HG03139 (cell line): ENCODE results near the gene TTC28.
"Not testable (repeated sequence)": the region's sequence is repeated elsewhere in the genome, so short reads cannot be mapped to it uniquely, and the experiment has no call there.

Experiments
- ATAC-seq: cut with Tn5 transposase; IDR thresholded peaks from one replicate; pipeline ENCODE4 v1.9.1; 2021; ENCODE audit not compliant: unreplicated experiment

TTC28 gene

DNA sequence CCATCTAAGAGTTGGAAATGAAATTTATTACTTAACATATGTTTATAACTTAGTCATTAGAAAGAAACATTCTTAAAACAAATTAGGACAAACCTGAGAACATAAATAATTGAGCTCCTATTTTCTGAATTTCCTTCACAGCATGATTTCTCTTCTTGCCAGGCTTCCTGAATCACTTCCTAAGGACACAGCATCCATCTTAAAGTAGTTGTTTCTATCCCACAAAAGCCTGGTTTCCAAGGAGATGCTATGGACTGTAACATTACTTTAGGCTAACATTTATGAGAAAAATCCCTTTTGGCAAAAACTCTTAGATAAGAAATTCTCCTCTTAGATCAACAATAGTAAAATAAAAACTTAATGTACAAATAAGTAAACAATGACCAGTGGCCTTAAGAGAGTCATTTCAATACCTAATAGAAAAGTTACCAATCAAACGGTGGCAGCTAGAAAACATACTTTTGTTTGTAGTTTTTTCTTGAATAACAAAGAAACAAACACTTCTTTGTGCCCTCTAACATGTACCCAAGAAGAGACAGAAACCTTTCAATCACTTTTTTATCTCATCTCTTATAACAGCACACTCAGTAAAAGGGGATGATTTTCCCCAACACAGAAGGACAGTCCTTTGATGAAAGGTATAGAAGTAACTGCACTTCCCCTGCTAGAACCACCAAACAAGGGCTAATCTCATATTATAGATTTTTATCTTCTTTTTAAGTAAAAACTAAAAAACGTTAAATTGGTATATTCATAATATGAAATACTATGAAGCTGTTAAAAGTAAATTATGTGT, 74.5 kb downstream of the TTC28 start:
- ATAC-seq: no peak

- no peak for ATAC-seq
These were observed 77.7 kb downstream of the TTC28 start for GRCh38 chr22:28601915-28602314.

DNA sequence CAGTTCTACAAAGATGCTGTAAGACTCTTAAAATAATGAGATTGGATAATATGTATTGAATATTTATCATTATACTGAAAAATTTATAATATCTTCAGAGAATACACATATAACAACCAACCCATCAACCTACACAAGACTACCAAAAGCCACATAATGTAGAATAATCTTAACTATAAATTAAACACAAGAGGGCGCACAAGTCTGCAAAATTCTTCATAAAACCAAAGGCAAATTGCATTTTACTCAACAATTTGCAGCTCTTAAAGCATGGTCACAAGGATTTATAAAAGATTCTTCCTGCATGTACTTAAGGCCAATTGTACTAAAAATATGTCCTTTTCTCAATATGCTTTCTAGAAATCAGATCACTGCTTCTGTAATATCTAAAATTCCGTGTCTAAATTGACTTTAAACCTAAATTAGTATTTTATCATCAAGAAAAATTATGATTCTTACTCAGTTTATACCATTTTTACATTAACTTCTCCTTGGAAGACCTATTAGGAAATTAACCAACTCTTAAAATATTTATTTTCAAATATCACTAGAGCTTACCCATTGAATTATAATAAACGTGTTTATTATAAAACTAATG, 79.0 kb downstream of the TTC28 start:
- ATAC-seq: no peak

GRCh38 chr22:28599693-28600092, 79.9 kb downstream of the TTC28 start:
- no peak for ATAC-seq

DNA sequence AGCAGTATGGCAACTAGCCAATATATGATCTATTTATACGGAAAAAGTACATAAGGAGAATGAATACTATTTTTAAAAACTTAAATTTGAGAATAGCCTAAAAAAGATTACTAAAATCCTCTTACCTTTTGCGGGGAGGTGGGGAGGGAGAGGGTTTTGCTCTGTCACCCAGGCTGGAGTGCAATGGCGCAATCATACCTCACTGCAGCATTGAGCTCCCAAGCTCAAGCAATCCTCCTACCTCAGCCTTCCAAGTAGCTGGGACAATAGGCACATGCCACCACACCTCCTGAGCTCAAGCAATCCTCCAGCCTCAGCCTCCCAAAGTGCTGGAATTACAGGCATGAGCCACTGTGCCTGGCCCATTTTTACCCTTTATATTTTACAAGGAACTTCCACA, 82.0 kb downstream of the TTC28 start:
- no peak for ATAC-seq

DNA sequence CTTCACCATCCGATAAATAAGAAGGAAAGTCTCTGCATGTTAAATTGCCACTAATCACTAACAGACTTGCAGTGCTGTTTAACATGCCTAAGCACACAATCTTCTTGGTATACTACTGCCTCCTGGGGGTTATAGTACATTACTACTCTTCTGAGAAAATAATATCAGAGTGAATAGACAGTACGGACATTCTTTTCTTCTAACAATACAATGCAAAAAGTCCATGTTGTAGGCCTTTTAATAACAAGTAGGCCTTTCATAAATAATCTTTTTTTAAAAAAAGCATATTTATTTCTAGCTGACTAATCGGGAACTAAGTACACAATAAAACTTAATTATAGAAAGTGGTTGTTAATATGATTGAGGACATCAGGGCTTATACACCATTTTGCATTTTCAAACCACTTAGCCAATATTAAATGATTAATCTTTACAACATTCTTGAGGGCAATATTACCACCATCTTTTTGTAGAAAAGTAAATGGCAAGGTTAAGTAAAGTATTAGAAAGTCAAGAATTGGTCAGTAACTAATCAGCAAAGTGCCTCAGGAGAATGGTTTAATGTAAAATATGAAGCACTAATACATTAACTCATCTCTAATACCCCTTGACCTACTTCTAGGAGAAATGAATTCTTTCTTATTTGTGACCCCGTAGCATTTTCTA, 84.7 kb downstream of the TTC28 start:
- no peak for ATAC-seq

DNA sequence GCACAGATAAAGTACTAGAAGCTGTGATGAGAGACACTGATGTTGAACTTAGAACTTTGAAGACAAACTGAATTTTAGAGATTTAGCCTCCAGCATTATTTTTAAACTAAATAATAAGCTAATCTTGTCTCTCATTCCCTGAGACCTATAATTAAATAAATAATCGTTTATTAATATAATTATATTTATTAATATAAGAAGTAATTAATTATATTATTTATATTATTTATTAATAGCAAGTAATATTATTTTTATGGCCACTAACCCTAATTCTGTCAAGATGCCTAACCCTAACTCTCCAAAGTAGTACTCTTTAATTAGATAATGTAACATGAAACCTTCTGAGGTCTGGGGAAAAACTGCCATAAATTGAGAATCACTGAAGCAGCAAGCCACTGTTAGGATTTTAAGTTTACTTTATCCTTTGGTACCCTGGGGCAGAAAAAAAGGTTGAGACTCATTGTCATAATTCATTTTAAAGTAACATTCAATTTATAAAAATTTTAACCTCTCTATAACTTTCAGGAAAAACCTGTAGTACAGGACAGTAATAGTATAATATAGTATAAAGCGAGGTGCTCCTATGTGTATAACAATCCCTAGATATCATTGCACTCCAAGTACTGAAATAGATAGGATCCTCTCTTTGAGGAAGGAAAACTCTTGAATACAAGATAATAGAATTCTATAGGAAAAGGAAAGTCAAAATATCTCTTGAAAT, 85.4 kb downstream of the TTC28 start:
- no peak for ATAC-seq

GRCh38 chr22:28593299-28593698, 86.3 kb downstream of the TTC28 start:
- no peak for ATAC-seq

DNA sequence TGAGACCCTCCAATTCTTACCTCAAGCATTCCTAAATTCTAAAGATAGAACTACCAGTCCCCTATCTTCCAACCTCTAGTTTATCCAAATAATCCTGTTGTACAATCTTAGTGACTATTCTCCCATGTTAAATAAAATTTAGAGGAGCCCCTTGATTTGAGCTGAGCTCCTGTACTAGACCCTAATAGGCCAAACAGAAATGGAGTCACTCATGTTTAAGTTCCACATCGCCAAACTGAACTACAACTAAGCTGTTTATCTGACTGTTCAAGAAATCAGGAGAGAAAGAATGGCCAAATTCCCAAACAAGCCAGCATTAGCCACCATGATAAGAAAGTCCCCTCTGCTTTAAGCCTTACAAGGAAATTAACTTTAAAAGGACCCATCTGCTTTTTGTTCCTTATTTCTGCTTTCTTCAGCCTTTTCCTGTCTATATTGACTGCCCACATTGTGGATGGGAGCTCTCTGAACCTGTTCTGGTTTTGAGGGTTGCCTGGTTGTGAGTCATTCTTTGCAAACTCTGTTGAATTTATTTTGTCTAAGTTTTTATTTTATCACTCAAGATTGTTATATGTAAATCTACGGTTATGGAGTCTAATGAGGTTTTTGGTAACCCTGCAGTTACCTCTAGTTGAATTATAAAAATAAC, 90.4 kb downstream of the TTC28 start:
- ATAC-seq: no peak

GRCh38 chr22:28585324-28585723, 94.3 kb downstream of the TTC28 start:
- no peak for ATAC-seq

DNA sequence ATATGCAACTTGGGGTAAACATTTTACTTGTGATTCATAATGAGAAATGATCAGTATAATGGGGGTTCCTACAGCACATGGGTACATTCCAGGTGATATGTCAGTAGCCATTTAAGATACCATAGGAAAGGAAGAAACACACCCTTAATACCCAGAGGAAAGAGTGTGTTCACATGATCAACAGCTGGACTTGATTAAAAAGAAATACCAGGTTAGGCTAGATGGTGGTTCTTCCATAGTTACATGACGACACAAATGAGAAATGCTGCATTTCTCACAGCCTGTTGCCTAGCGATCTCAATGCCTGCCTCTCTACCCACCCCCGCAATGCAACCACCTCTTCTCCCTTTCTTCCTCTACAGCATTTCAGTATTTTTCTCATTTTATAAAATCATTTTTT, 96.8 kb downstream of the TTC28 start:
- no peak for ATAC-seq

- no peak for ATAC-seq
These were observed 98.6 kb downstream of the TTC28 start for GRCh38 chr22:28581016-28581415.

DNA sequence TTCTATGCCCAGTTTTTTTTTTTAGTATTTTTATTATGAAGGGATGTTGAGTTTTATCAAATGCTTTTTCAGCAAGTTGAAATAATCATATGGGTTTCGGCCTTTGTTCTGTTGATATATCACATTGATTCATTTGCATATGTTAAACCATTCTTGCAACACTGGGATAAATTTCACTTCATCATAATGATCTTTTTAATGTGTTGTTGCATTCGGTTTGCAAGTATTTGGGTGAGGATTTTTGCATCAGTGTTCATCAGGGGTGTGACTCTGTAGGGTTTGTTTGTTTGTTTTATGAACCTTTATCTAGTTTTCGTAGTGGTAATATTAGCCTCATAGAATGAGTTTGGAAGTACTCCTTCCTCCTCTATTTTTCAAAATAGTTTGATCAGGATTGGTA, 103.5 kb downstream of the TTC28 start:
- ATAC-seq: no peak

DNA sequence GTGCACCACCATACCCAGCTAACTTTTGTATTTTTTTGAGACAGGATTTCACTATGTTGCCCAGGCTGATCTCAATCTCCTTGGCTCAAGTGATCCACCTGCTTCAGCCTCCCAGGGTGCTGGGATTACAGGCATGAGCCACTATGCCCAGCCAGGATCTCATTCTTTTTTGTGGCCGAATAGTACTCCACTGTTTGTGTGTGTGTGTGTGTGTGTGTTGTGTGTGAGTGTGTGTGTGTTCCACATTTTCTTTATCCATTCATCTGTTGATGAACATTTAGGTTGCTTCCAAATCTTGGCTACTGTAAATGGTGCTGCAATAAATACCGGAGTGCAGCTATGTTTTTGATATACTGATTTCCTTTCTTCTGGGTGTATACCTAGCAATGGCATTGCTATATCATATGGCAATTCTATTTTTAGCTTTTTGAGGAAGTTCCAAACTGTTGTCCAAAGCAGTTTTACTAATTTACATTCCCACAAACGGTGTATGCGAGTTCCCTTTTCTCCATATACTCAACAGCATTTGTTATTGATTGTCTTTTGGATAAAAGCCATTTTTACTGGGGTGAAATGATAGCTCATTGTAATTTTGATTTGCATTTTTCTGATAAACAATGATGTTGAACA, 105.4 kb downstream of the TTC28 start:
- ATAC-seq: no peak

DNA sequence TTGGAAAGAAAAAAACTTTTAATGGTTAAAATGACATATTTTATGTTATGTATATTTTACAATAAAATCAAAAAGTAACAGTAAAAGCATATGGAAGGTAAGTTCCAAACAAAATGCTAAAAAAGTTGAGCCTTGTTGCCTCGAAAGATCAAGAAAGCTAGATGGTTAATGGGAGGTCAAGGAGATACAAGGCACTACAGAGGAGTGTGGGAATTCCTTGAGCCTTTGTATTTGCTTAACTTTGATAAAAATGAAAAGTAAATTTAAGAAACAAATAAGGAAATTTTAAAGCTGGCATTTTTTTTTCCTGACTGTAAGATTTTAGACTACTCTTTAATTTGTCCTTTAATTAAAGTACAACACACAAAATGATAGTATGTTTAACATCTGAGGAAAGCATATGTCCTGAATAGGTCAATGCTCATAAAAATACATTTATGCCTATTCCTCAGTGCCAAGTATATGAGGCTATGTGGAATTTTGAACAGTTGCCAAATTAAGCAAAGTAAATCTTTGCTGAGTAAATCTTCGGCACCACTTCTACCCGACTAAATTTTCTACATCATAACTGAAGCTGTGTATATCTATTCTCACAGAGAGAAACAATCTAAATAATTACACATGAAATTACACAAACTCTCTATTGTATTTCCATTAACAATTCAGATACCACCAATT, 108.8 kb downstream of the TTC28 start:
- no peak for ATAC-seq

DNA sequence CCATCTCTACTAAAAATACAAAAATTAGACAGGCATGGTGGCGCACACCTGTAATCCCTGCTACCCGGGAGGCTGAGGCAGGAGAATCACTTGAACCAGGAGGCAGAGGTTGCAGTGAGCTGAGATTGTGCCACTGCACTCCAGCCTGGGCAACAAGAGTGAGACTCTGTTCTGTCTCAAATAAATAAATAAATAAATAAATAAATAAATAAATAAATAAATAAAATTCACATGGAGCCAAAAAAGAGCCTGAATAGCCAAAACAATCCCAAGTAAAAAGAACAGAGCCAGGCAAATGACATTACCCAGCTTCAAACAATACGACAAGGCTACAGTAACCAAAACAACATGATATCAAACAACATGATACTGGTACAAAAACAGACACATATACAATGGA, 110.7 kb downstream of the TTC28 start:
- ATAC-seq: not testable (repeated sequence)

DNA sequence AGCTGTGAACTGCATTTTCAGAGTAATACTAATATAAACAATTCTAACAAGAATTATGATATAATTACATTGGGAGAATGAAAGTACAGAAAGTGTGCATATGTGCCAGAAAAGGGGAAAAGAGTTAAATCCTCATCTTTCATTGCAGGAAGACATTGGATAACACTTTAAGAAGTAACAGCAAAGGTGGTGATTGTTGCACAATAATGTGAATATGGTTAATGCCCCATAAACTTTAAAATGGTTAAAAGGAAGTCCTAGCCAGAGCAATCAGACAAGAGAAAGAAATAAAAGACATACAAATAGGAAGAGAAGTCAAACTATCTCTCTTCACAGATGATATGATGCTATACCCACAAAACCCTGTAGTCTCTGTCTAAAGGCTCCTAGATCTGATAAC, 111.5 kb downstream of the TTC28 start:
- no peak for ATAC-seq

DNA sequence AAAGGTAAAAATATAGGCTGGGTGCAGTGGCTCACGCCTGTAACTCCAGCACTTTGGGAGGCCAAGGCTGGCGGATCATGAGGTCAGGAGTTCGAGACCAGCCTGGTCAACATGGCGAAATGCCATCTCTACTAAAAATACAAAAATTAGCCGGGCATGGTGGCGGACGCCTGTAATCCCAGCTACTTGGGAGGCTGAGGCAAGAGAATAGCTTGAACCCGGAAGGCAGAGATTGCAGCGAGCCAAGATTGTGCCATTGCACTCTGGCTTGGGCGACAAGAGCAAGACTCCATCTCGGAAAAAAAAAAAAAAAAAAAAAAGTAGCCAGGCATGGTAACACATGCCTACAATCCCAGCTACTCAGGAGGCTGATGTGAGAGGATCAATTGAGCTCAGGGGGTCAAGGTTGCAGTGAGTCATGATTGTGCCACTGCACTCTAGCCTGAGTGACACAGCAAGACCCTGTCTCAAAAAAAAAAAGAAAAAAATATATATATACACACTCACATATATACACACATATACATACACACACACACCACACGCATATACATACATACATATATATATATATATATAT, 112.6 kb downstream of the TTC28 start:
- ATAC-seq: not testable (repeated sequence)

DNA sequence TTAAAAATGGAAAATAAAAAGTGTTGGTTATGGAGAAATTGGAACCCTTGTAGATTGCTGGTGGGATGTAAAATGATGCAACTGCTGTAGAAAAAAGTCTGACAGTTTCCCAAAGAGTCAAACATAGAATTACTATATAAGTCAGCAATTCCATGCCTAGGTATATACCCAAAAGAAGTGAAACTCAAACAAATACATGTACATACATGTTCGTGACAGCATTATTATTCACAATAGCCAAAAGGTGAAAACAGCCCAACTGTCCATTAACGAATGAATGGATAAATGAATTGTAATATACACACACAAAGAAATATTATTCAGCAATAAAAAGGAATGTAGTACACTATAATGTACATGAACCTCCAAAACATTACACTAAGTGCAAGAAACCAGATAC, 116.0 kb downstream of the TTC28 start:
- no peak for ATAC-seq

GRCh38 chr22:28562324-28562723, 117.3 kb downstream of the TTC28 start:
- no peak for ATAC-seq
